ENCODE data around the gene LRRFIP1. TPM values are rescaled to one million over a fixed set of nuclear protein-coding genes. Genes with fewer than 3 reads are reported as not detected.
A peak's percentile ranks its signal among the peaks of the same experiment; 100 is the strongest.

The LRRFIP1 gene
- polyA plus RNA-seq, 2 of the 4 experiments (the other 2 are of a cell fraction), result 75.6 to 93.0 TPM

DNA sequence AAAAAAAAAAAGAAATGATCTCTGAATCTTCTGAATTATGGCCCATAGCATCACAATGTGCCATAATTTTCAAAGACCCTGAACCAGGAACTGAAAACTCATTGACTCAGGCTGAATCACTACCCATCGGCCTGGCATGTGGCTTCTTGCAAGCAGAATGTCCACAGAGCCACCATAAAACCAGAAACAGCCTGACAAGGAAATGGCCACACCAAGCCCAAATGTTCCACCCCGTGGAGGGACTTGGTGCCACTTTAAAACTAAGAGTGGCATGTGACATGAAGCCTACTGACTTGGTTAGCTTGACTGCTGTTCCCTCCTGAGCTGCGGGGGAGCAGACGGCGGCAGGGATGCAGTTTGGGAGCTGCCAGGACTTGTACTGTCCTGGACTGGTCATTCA is 100.0 kb downstream of the LRRFIP1 start:
- TF ChIP-seq RNF2 (IDR thresholded peaks at IDR 0.05; ENCODE audit: borderline replicate concordance, low read depth) (no peak), TFCP2L1 (CRISPR knock-in tag; IDR thresholded peaks at IDR 0.05) (no peak), EP300 (IDR thresholded peaks at IDR 0.05) (no peak), TP53 (CRISPR knock-in tag; IDR thresholded peaks at IDR 0.05) (no peak), JUNB (IDR thresholded peaks at IDR 0.05) (no peak), CHD2 (IDR thresholded peaks at IDR 0.05; ENCODE audit: low read length, partially characterized antibody) (no peak), FOSB (CRISPR knock-in tag; IDR thresholded peaks at IDR 0.05) (no peak), ZFP36 (IDR thresholded peaks at IDR 0.05; ENCODE audit: borderline replicate concordance, partially characterized antibody) (no peak), GATA3 (IDR thresholded peaks at IDR 0.05; ENCODE audit: borderline replicate concordance) (no peak), FOXS1 (CRISPR knock-in tag; IDR thresholded peaks at IDR 0.05) (no peak), ZNF302 (CRISPR knock-in tag; IDR thresholded peaks at IDR 0.05) (no peak), PHF8 (IDR thresholded peaks at IDR 0.05; ENCODE audit: borderline replicate concordance, low read depth) (no peak), SREBF2 (IDR thresholded peaks at IDR 0.05) (no peak), MAFK (IDR thresholded peaks at IDR 0.05; ENCODE audit: partially characterized antibody) (no peak)
- TF ChIP-seq, protein P1, sequence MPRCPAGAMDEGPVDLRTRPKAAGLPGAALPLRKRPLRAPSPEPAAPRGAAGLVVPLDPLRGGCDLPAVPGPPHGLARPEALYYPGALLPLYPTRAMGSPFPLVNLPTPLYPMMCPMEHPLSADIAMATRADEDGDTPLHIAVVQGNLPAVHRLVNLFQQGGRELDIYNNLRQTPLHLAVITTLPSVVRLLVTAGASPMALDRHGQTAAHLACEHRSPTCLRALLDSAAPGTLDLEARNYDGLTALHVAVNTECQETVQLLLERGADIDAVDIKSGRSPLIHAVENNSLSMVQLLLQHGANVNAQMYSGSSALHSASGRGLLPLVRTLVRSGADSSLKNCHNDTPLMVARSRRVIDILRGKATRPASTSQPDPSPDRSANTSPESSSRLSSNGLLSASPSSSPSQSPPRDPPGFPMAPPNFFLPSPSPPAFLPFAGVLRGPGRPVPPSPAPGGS (IDR thresholded peaks at IDR 0.05), result no peak
- TF ChIP-seq, protein P2, sequence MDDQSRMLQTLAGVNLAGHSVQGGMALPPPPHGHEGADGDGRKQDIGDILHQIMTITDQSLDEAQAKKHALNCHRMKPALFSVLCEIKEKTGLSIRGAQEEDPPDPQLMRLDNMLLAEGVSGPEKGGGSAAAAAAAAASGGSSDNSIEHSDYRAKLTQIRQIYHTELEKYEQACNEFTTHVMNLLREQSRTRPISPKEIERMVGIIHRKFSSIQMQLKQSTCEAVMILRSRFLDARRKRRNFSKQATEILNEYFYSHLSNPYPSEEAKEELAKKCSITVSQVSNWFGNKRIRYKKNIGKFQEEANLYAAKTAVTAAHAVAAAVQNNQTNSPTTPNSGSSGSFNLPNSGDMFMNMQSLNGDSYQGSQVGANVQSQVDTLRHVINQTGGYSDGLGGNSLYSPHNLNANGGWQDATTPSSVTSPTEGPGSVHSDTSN (IDR thresholded peaks at IDR 0.05), result no peak
- TF ChIP-seq, protein P3, sequence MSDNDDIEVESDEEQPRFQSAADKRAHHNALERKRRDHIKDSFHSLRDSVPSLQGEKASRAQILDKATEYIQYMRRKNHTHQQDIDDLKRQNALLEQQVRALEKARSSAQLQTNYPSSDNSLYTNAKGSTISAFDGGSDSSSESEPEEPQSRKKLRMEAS (IDR thresholded peaks at IDR 0.05), result no peak
- ChIA-PET POLR2A (no interaction called here), CTCF (interaction anchor here (0.6 to 12.5 kb wide), 8 partner anchors 8 to 184 kb away, joined by 3 to 126 read pairs (median 3); no protein-coding TSS in a partner anchor)
- Histone ChIP-seq H3K4me3 (no peak overlapping the region), H3K9me3 (no peaks in the 10 kb centered on the region), H3K4me2 (0 out of 3 replicates have a peak overlapping the region, but pooled peaks have one; percentile 6), H3K27ac (peak overlapping the region in 1 of 2 experiments; percentile 57; a peak in 3 of 6 replicates), H3K4me1 (peaks cover 74% of the 10 kb centered on the region)
- FAIRE-seq, result no peak
- 84% methylated on average over 5 of the region's 5 CpGs for WGBS (ENCODE audit: missing lambda C conversion rate)
- no peak for DNase-seq (ENCODE audit: low read depth in 1 of 2, low spot score in 1 of 2)
- no peak for ATAC-seq

DNA sequence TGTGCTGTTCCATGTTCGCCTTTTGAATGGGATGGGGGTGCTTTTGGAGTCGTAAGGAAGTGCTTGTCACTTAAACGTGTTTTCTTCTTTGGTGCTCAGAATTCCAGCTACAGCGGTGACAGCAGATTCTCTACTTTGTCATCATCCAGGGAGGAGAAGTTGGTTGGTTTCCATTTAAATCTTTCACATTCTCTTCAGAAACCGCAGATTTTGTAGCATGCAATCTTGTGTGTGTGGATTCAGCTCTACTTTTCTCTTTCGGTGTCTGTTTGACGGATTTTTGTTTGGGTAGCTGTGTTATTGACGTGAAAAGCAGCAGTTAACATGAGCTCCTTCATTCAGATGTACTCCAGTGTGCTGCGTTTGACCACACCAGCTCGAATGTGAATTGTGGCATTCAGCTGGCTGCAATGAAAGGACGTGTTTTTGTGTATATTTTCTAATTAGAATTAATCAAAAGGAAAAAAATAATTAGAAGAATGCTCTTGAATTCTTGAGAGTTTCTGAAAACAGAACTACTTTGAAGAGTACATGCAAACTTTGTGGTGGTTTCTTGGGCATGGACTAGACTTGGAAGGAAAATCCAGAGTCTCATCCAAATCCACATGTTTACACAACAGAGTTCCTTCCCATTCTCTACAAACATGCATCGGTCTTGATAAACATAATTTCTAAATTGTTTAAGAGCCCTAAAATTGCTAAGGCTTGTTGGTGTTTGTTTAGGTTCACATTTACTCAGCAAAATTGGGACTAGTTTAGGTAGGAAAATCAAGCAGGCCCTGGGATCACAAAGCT is 102.5 kb downstream of the LRRFIP1 start:
- Histone ChIP-seq H3K4me1 (peaks cover 82% of the 10 kb centered on the region), H3K9me3 (no peaks in the 10 kb centered on the region), H3K27ac (peak overlapping the region in 1 of 2 experiments; percentile 36; a peak in 1 of 6 replicates), H3K4me3 (no peak overlapping the region), H3K4me2 (no peak overlapping the region)
- ATAC-seq (no peak), FAIRE-seq (no peak), DNase-seq (ENCODE audit: low read depth in 1 of 2, low spot score in 1 of 2) (no peak)
- 86% methylated on average over 12 of the region's 12 CpGs for WGBS (ENCODE audit: missing lambda C conversion rate)
- ChIA-PET POLR2A (no interaction called here), CTCF (interaction anchor here (1.3 to 12.5 kb wide), 6 partner anchors 10 to 258 kb away, joined by 3 to 126 read pairs (median 8); no protein-coding TSS in a partner anchor)
- TF ChIP-seq, protein P1 (IDR thresholded peaks at IDR 0.05), result no peak
- TF ChIP-seq, protein P4, sequence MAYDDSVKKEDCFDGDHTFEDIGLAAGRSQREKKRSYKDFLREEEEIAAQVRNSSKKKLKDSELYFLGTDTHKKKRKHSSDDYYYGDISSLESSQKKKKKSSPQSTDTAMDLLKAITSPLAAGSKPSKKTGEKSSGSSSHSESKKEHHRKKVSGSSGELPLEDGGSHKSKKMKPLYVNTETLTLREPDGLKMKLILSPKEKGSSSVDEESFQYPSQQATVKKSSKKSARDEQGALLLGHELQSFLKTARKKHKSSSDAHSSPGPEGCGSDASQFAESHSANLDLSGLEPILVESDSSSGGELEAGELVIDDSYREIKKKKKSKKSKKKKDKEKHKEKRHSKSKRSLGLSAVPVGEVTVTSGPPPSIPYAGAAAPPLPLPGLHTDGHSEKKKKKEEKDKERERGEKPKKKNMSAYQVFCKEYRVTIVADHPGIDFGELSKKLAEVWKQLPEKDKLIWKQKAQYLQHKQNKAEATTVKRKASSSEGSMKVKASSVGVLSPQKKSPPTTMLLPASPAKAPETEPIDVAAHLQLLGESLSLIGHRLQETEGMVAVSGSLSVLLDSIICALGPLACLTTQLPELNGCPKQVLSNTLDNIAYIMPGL (CRISPR knock-in tag; IDR thresholded peaks at IDR 0.05; ENCODE audit: borderline replicate concordance), result no peak
- TF ChIP-seq, protein P5, sequence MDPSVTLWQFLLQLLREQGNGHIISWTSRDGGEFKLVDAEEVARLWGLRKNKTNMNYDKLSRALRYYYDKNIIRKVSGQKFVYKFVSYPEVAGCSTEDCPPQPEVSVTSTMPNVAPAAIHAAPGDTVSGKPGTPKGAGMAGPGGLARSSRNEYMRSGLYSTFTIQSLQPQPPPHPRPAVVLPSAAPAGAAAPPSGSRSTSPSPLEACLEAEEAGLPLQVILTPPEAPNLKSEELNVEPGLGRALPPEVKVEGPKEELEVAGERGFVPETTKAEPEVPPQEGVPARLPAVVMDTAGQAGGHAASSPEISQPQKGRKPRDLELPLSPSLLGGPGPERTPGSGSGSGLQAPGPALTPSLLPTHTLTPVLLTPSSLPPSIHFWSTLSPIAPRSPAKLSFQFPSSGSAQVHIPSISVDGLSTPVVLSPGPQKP (IDR thresholded peaks at IDR 0.05; ENCODE audit: low read depth, low read length), result no peak
- TF ChIP-seq RARB (CRISPR knock-in tag; IDR thresholded peaks at IDR 0.05) (no peak), BHLHE40 (IDR thresholded peaks at IDR 0.05; ENCODE audit: low read depth, low read length) (no peak), HOXB13 (CRISPR knock-in tag; IDR thresholded peaks at IDR 0.05; ENCODE audit: low read depth) (no peak), CBX2 (IDR thresholded peaks at IDR 0.05; ENCODE audit: borderline replicate concordance, low read depth) (no peak), EHMT2 (IDR thresholded peaks at IDR 0.05; ENCODE audit: low read depth) (no peak), HDAC2 (IDR thresholded peaks at IDR 0.05) (no peak), ZSCAN20 (CRISPR knock-in tag; IDR thresholded peaks at IDR 0.05) (no peak), HEYL (CRISPR knock-in tag; IDR thresholded peaks at IDR 0.05) (no peak), CEBPB (IDR thresholded peaks at IDR 0.05) (no peak)
- TF ChIP-seq, protein P6, sequence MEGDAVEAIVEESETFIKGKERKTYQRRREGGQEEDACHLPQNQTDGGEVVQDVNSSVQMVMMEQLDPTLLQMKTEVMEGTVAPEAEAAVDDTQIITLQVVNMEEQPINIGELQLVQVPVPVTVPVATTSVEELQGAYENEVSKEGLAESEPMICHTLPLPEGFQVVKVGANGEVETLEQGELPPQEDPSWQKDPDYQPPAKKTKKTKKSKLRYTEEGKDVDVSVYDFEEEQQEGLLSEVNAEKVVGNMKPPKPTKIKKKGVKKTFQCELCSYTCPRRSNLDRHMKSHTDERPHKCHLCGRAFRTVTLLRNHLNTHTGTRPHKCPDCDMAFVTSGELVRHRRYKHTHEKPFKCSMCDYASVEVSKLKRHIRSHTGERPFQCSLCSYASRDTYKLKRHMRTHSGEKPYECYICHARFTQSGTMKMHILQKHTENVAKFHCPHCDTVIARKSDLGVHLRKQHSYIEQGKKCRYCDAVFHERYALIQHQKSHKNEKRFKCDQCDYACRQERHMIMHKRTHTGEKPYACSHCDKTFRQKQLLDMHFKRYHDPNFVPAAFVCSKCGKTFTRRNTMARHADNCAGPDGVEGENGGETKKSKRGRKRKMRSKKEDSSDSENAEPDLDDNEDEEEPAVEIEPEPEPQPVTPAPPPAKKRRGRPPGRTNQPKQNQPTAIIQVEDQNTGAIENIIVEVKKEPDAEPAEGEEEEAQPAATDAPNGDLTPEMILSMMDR (IDR thresholded peaks at IDR 0.05), result no peak

Measured in A549 (cell line).